HG02610 (cell line): ENCODE data around the gene DZIP3.

Source experiments
- ATAC-seq: cut with Tn5 transposase; IDR thresholded peaks from one replicate; pipeline ENCODE4 v1.9.1; 2021; ENCODE audit warnings: mild to moderate bottlenecking, moderate library complexity; ENCODE audit not compliant: unreplicated experiment

Gene DZIP3, protein sequence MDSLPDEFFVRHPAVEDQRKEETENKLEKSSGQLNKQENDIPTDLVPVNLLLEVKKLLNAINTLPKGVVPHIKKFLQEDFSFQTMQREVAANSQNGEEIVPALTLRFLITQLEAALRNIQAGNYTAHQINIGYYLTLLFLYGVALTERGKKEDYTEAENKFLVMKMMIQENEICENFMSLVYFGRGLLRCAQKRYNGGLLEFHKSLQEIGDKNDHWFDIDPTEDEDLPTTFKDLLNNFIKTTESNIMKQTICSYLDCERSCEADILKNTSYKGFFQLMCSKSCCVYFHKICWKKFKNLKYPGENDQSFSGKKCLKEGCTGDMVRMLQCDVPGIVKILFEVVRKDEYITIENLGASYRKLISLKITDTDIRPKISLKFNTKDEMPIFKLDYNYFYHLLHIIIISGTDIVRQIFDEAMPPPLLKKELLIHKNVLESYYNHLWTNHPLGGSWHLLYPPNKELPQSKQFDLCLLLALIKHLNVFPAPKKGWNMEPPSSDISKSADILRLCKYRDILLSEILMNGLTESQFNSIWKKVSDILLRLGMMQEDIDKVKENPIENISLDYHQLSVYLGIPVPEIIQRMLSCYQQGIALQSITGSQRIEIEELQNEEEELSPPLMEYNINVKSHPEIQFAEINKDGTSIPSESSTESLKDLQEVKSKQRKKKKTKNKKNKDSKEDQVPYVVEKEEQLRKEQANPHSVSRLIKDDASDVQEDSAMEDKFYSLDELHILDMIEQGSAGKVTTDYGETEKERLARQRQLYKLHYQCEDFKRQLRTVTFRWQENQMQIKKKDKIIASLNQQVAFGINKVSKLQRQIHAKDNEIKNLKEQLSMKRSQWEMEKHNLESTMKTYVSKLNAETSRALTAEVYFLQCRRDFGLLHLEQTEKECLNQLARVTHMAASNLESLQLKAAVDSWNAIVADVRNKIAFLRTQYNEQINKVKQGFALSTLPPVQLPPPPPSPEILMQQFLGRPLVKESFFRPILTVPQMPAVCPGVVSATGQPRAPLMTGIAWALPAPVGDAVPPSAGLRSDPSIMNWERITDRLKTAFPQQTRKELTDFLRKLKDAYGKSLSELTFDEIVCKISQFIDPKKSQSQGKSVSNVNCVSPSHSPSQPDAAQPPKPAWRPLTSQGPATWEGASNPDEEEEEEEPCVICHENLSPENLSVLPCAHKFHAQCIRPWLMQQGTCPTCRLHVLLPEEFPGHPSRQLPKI

GRCh38 chr3:108589081-108589997 is at the start of gene DZIP3, which contains the start of gene CIP2A:
TSS of gene DZIP3 (plus strand) at chr3:108589722. CDS start at chr3:108605407, 15,685 bp downstream.
TSS of gene CIP2A (minus strand) at chr3:108589438. CDS start at chr3:108589375, 63 bp downstream.
- peak; percentile 93 for ATAC-seq

DNA sequence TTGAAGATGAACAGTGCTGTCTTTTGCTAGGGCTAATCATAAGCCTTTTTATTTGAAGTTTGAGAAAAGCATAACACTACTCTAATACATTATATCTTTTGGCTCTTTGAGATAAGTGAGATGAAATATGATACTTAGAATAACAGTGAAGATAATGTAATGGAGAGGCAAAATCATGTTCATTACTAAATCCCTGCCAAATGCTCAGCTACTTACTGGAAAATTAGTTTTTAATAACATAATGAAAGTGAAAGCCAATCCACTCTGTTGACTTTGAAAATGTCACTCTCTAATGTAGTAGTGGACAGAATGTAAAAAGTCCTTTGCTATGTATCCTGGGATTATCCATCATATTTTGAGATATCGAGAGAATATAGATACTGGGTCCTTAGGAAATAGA is 43.3 kb upstream of the DZIP3 start:
- ATAC-seq: peak; percentile 64

GRCh38 chr3:108546692-108547091 is 42.8 kb upstream of the DZIP3 start:
- ATAC-seq: no peak

DNA sequence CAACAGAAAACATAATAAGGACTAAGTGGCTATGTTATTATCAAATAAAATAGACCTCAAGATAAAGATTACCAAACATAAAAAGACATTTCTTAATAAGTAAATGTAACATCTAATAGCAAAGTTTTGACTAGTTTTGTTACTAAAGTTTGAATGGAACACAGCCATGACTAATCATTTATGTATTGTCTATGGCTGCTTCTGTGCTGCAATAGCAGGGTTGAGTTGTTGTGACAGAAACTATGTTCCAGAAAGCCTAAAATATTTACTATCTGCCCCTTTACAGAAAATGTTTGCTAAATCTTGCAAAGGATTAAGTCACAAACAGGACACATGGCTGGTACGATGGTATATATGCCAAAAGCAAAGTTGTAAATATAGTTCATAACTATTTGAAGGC is 41.2 kb upstream of the DZIP3 start:
- ATAC-seq: no peak

DNA sequence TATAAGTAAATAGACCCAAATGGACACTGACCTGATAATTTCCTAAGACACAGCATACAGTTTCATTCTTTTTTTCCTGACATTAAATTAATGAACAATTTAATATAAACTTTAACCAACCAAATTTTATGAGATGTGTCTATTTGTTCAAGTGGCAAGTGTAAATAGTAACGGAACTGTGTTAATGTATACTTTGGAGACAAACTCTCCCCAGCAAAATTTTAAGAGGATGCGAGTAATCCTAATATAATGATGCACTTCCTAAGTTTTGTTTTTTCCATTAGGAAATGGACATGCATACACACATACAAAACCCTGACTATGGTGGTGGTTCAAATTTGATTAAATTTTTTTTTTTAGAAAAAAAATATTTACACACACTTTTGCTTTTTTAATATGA is 40.6 kb upstream of the DZIP3 start:
- ATAC-seq: no peak

- peak; percentile 51 for ATAC-seq
Measured at GRCh38 chr3:108552267-108553159, 37.0 kb upstream of the DZIP3 start.

GRCh38 chr3:108554229-108554628 is 35.3 kb upstream of the DZIP3 start:
- no peak for ATAC-seq

DNA sequence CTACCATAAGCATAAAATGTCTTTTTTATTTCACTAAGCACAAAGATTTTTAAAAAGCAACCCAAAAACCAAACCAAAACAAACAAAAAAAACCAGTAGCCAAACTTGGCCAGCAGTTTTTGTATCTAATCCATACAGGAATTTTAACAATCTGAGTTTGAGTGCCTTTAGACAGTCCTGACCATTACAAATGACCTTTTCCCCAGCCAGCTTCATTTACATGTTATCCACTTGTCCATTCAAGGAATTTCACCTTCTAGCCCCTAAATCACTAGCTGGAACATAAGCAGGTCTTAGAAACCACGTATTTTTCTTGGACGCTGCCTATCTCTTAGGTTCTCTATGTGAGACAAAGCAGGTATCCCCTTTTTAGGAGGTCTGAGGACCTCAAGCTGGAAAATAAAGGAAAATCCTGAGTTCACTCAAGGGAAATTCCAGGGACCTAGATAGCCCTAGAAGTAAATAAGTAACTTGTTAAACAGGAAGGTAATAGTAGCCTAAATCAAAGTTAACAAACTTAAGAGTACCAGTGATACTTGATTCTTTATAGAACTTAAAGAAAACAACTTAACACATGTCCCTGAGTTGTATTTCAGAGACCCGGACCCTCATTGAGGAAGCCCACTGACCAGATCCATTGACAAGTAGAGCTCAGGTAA is 34.5 kb upstream of the DZIP3 start:
- no peak for ATAC-seq

- ATAC-seq: no peak
Measured at GRCh38 chr3:108555966-108556581, 33.4 kb upstream of the DZIP3 start.

- no peak for ATAC-seq
Measured at GRCh38 chr3:108562565-108562964, 27.0 kb upstream of the DZIP3 start.

DNA sequence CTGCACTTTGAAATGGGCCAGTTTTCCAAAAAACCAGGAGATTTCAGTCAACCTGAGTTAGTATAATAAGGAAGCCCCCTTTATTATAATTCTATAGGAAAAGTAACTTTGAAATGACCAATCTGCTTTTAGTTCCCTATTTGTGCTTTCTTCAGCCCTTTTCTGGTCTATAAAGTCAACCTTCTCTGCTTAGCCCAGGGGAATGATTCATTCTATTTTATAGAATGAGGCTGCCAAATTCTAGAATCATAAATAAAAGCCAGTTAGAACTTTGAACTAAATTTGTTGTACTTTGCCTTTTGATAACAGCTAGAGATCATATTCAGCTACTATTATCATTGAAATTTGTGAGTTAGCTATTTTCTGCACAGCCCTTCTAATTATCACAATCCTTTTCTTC is 25.0 kb upstream of the DZIP3 start:
- ATAC-seq: no peak

DNA sequence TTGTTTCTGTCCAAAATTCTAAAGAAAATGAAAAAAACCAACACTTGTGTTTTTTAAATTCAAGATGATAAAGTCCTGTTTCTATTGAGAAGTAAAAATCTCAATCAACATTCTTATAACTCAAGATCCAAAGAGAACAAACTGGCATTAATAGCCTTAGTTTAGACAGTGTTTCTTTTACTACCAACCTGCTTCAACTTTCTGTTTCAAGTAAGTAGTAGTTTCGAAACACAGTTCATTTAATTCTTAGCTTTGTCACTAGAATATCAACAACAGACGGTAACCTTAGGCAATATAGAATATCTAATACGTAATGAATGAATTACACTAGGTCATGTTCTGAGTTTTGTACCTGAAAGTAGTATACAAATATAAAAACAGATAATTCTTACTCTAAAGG is 24.0 kb upstream of the DZIP3 start:
- no peak for ATAC-seq

DNA sequence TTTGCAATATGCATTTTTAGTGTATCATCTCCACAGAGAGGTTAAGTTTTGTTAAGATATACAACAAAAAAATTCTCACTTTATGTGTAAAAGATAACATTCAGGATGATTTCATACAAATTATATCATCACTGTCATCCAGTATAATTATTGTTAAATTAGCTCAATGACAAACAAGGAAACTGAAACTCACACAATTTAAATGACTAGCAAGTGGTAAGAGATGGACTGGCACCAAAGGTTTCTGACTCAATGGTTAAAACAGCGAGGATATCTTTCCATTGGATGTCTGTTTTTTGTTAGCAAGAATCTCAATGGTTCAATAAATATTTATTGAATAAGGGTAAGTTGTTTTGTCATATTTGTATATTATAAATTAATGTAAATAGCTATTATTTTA is 22.9 kb upstream of the DZIP3 start:
- no peak for ATAC-seq

- ATAC-seq: no peak
Measured at GRCh38 chr3:108569336-108569735, 20.2 kb upstream of the DZIP3 start.

- no peak for ATAC-seq
Measured at GRCh38 chr3:108578064-108578463, 11.5 kb upstream of the DZIP3 start.

GRCh38 chr3:108588601-108589000 is 921 bp upstream of the DZIP3 start:
- no peak for ATAC-seq

- no peak for ATAC-seq
Measured at GRCh38 chr3:108589998-108590323, 439 bp downstream of the DZIP3 start.

DNA sequence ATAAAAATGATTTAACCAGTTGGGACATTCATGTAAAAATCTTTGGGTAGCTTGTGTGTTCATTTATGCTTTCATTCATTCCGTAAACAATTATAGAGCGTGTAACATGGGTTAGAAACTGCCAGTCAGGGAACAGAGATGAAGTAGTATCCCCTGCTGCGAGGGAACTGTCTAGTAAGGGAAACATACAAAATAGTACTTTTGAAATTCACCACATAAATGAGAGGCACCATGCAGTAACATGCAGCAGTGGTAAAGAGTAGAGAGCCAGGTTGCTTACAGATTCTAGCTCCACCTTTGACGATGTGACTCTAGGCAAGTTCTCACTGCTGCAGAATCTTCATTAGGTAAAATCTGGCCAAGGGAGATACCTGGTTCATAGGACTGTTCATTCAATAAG is 938 bp downstream of the DZIP3 start:
- ATAC-seq: no peak
